Keratinocyte (primary cell): Measurements from ENCODE around the gene ZFPM1. TPM values are rescaled to one million over a fixed set of nuclear protein-coding genes. Genes with fewer than 3 reads are reported as not detected.

ENCODE experiments used
- DNase-seq: peaks from one replicate; pipeline ENCODE4 v3.0.0-alpha.2; 2011; ENCODE audit warnings: low read depth, missing footprints, low spot score
- FAIRE-seq: peaks from 2 replicates; lab custom pipeline; 2011; peaks lifted over from hg19 to GRCh38; lab: Jason Lieb, UNC
- H2AFZ ChIP-seq: 2 replicates; pipeline ENCODE4 v1.6.0; 2012; ENCODE audit warnings: low read length, control low read depth, inconsistent platforms; ENCODE audit not compliant: control insufficient read depth
- H3K27ac ChIP-seq: 2 replicates; pipeline ENCODE4 v1.5.1; 2011; ENCODE audit warnings: low read length; ENCODE audit not compliant: control insufficient read depth, insufficient read depth
- H3K27me3 ChIP-seq: 3 replicates; pipeline ENCODE4 v1.6.0; 2011; ENCODE audit warnings: low read length; ENCODE audit not compliant: control insufficient read depth, insufficient read depth; ENCODE audit errors: extremely low read depth
- H3K36me3 ChIP-seq, 2 experiments: 2 replicates in 1 of 2; 3 replicates in 1 of 2; pipeline ENCODE4 v1.5.1; 2011; ENCODE audit warnings: low read length in 2 of 2, mild to moderate bottlenecking in 1 of 2; ENCODE audit not compliant: control insufficient read depth in 2 of 2, insufficient read depth in 2 of 2; ENCODE audit errors: extremely low read depth in 1 of 2
- H3K4me1 ChIP-seq: 3 replicates; pipeline ENCODE4 v1.5.1; 2011; ENCODE audit warnings: low read length; ENCODE audit not compliant: control insufficient read depth, insufficient read depth; ENCODE audit errors: extremely low read depth
- H3K4me2 ChIP-seq: 3 replicates; pipeline ENCODE4 v1.6.0; 2011; ENCODE audit warnings: low read depth, low read length; ENCODE audit not compliant: control insufficient read depth, insufficient read depth; ENCODE audit errors: extremely low read depth
- H3K4me3 ChIP-seq, 3 experiments: fragments of 200-600 bp in 1 of 3; sonication (generic) in 1 of 3; 2 replicates in 2 of 3; 3 replicates in 1 of 3; pipeline ENCODE4 v1.5.1; 2011 to 2016; ENCODE audit warnings: low read length in 3 of 3, mild to moderate bottlenecking in 3 of 3, control low read depth in 2 of 3, inconsistent platforms in 1 of 3, low read depth in 1 of 3, mixed read lengths in 1 of 3, mixed run types in 1 of 3, moderate library complexity in 1 of 3; ENCODE audit not compliant: control insufficient read depth in 2 of 3, insufficient read depth in 2 of 3; ENCODE audit errors: extremely low read depth in 1 of 3
- H3K79me2 ChIP-seq: 2 replicates; pipeline ENCODE4 v1.6.0; 2012; ENCODE audit warnings: low read length; ENCODE audit not compliant: control insufficient read depth, insufficient read depth
- H3K9ac ChIP-seq: 3 replicates; pipeline ENCODE4 v1.6.0; 2011; ENCODE audit warnings: low read length; ENCODE audit not compliant: control insufficient read depth, insufficient read depth; ENCODE audit errors: extremely low read depth
- H3K9me1 ChIP-seq: 3 replicates; pipeline ENCODE4 v1.6.0; 2011; ENCODE audit warnings: low read length; ENCODE audit not compliant: control insufficient read depth, insufficient read depth; ENCODE audit errors: extremely low read depth
- H3K9me3 ChIP-seq: 2 replicates; pipeline ENCODE4 v1.5.1; 2012; ENCODE audit warnings: low read depth, low read length; ENCODE audit not compliant: control insufficient read depth
- H4K20me1 ChIP-seq: 3 replicates; pipeline ENCODE4 v1.6.0; 2011; ENCODE audit warnings: low read length; ENCODE audit not compliant: control insufficient read depth, insufficient read depth; ENCODE audit errors: extremely low read depth
- CTCF ChIP-seq, 3 experiments: IDR thresholded peaks in 1 of 3; conservative IDR thresholded peaks in 1 of 3; optimal IDR thresholded peaks in 1 of 3; 2 replicates in 2 of 3; 3 replicates in 1 of 3; pipeline versions ENCODE3 to v1.5.1; 2011; ENCODE audit warnings: low read length in 3 of 3, mild to moderate bottlenecking in 3 of 3, moderate library complexity in 2 of 3, control low read depth in 1 of 3, inconsistent platforms in 1 of 3; ENCODE audit not compliant: insufficient read depth in 2 of 3; ENCODE audit errors: extremely low read depth in 1 of 3
- EZH2 ChIP-seq: IDR thresholded peaks from one replicate; pipeline ENCODE4 v1.6.1; 2012; ENCODE audit warnings: inconsistent platforms, mild to moderate bottlenecking, low read length, moderate library complexity
- dilution Hi-C: fragments of 300-500 bp; cut with MboI; formaldehyde crosslinking; loops from one replicate; pipeline ENCODE4 v1.7.0; 2020; ENCODE audit warnings: low sequenced_read_pairs; ENCODE audit not compliant: extremely low pct_ligation_motif_present
- polyA plus RNA-seq, 5 experiments: library from polyadenylated mRNA; depleted of rRNA in 3 of 5; stranded (reverse) in 3 of 5; stranded (forward) in 1 of 5; unstranded in 1 of 5; fragments of >200 nt; gene quantifications; 1 replicate in 1 of 5; 2 replicates in 3 of 5; 3 replicates in 1 of 5; pipeline versions ENCODE4 v1.2.1 to v1.2.3, GENCODE V29; 2011 to 2012; ENCODE audit warnings: missing spikeins in 2 of 5, low read depth in 1 of 5, low replicate concordance in 1 of 5

The ZFPM1 gene
- polyA plus RNA-seq, 1 donor (not counting 4 experiments of a cell fraction or from before 2014, with no cell fraction given): 0.42 TPM

- Histone ChIP-seq H3K4me2 (no peak overlapping the region), H3K9me3 (no peaks in the 10 kb centered on the region), H2AFZ (no peak overlapping the region), H3K4me1 (peaks cover 12% of the 10 kb centered on the region), H4K20me1 (no peaks in the 10 kb centered on the region), H3K27me3 (no peaks in the 10 kb centered on the region), H3K27ac (no peak overlapping the region), H3K4me3 (no peak overlapping the region), H3K9me1 (peaks cover 2% of the 10 kb centered on the region), H3K9ac (no peak overlapping the region), H3K79me2 (peaks cover 73% of the 10 kb centered on the region), H3K36me3 (peaks cover 18 to 24% of the 10 kb centered on the region in 2 experiments)
- dilution Hi-C loops: no loop called here
- FAIRE-seq: no peak
- TF ChIP-seq CTCF (optimal IDR thresholded peaks at IDR 0.05 in 1 of 3, IDR thresholded peaks at IDR 0.05 in 1 of 3, conservative IDR thresholded peaks at IDR 0.05 in 1 of 3; ENCODE audit: extremely low read depth in 1 of 3, insufficient read depth in 2 of 3, low read length in 3 of 3) (no peak), EZH2 (no peak)
- DNase-seq: no peak
Measured at GRCh38 chr16:88575251-88575650, 122.2 kb downstream of the ZFPM1 start.

- no peak overlapping the region for H2AFZ ChIP-seq
- DNase-seq (no peak), FAIRE-seq (no peak)
- peaks cover under 1% of the 10 kb centered on the region for H4K20me1 ChIP-seq
- peaks cover 72% of the 10 kb centered on the region for H3K79me2 ChIP-seq
- dilution Hi-C loops: no loop called here
- H3K9ac ChIP-seq: no peak overlapping the region
- H3K9me3 ChIP-seq: no peaks in the 10 kb centered on the region
- H3K4me1 ChIP-seq: peaks cover 9% of the 10 kb centered on the region
- no peak overlapping the region for H3K27ac ChIP-seq
- peaks cover 2% of the 10 kb centered on the region for H3K9me1 ChIP-seq
- H3K27me3 ChIP-seq: no peaks in the 10 kb centered on the region
- no peak overlapping the region for H3K4me3 ChIP-seq
- no peak overlapping the region for H3K4me2 ChIP-seq
- TF ChIP-seq CTCF (optimal IDR thresholded peaks at IDR 0.05 in 1 of 3, IDR thresholded peaks at IDR 0.05 in 1 of 3, conservative IDR thresholded peaks at IDR 0.05 in 1 of 3; ENCODE audit: extremely low read depth in 1 of 3, insufficient read depth in 2 of 3, low read length in 3 of 3) (no peak), EZH2 (no peak)
- peaks cover 23 to 30% of the 10 kb centered on the region in 2 experiments for H3K36me3 ChIP-seq
Measured at GRCh38 chr16:88576307-88576706, 123.2 kb downstream of the ZFPM1 start.
